GM23338 (cell line): ENCODE measurements around the gene CORO2A. TPM values are rescaled to one million over a fixed set of nuclear protein-coding genes. Genes with fewer than 3 reads are reported as not detected.

Source experiments
- ATAC-seq: fragments of 200-7000 bp; cut with Tn5 transposase; 3 replicates; pipeline ENCODE4 v1.9.1; 2020
- DNase-seq: peaks from one replicate; pipeline ENCODE4 v3.0.0-alpha.2; 2015; ENCODE audit warnings: low spot score
- H2AFZ ChIP-seq: fragments of 200-600 bp; sonication (generic); 2 replicates; pipeline ENCODE4 v1.8.0; 2016; ENCODE audit warnings: antibody characterized with exemption, mild to moderate bottlenecking, moderate library complexity
- H3F3A ChIP-seq: fragments of 200-600 bp; sonication (generic); replicated peaks from 2 replicates; pipeline ENCODE4 v1.8.0; 2017; ENCODE audit warnings: antibody characterized with exemption, mixed run types, low read depth
- H3K27ac ChIP-seq: fragments of 200-600 bp; sonication (generic); 2 replicates; pipeline ENCODE4 v1.6.1; 2016; ENCODE audit warnings: low read depth
- H3K27me3 ChIP-seq: fragments of 200-600 bp; sonication (generic); 2 replicates; pipeline ENCODE4 v1.8.0; 2016; ENCODE audit warnings: mild to moderate bottlenecking, mixed run types, moderate library complexity; ENCODE audit not compliant: insufficient read depth
- H3K36me3 ChIP-seq: fragments of 200-600 bp; sonication (generic); 2 replicates; pipeline ENCODE4 v1.8.0; 2016; ENCODE audit warnings: mild to moderate bottlenecking; ENCODE audit not compliant: insufficient read depth
- H3K4me1 ChIP-seq: fragments of 200-600 bp; sonication (generic); 2 replicates; pipeline ENCODE4 v1.8.0; 2016; ENCODE audit warnings: mild to moderate bottlenecking, moderate library complexity; ENCODE audit not compliant: insufficient read depth
- H3K4me2 ChIP-seq: fragments of 200-600 bp; sonication (generic); 2 replicates; pipeline ENCODE4 v1.7.1; 2017; ENCODE audit warnings: mixed run types
- H3K4me3 ChIP-seq: fragments of 200-600 bp; sonication (generic); 2 replicates; pipeline ENCODE4 v1.6.1; 2016; ENCODE audit warnings: mixed run types
- H3K79me2 ChIP-seq: fragments of 200-600 bp; sonication (generic); replicated peaks from 2 replicates; pipeline ENCODE4 v1.8.0; 2017; ENCODE audit warnings: mild to moderate bottlenecking; ENCODE audit not compliant: insufficient read depth
- H3K9me2 ChIP-seq: fragments of 200-600 bp; sonication (generic); 2 replicates; pipeline ENCODE4 v1.8.0; 2017; ENCODE audit not compliant: insufficient read depth
- H4K20me1 ChIP-seq: fragments of 200-600 bp; sonication (generic); replicated peaks from 2 replicates; pipeline ENCODE4 v1.8.0; 2017; ENCODE audit warnings: mild to moderate bottlenecking; ENCODE audit not compliant: insufficient read depth
- H3K27ac Mint-ChIP-seq: 2 replicates; pipeline ENCODE4 v1.8.0; 2020; ENCODE audit warnings: inconsistent platforms, mild to moderate bottlenecking, moderate library complexity, mixed read lengths
- H3K27me3 Mint-ChIP-seq: 3 replicates; pipeline ENCODE4 v1.8.0; 2022; ENCODE audit warnings: low read depth, mild to moderate bottlenecking, moderate library complexity, mixed read lengths, inconsistent platforms; ENCODE audit not compliant: insufficient read depth, poor library complexity
- H3K36me3 Mint-ChIP-seq: 3 replicates; pipeline ENCODE4 v1.8.0; 2021; ENCODE audit warnings: low read depth, mild to moderate bottlenecking, inconsistent platforms, moderate library complexity, mixed read lengths
- H3K4me1 Mint-ChIP-seq: 3 replicates; pipeline ENCODE4 v1.8.0; 2020; ENCODE audit warnings: mild to moderate bottlenecking, inconsistent platforms, mixed read lengths
- H3K4me3 Mint-ChIP-seq: 3 replicates; pipeline ENCODE4 v1.8.0; 2021; ENCODE audit warnings: moderate library complexity, mild to moderate bottlenecking, inconsistent platforms, mixed read lengths
- H3K9me3 Mint-ChIP-seq: 3 replicates; pipeline ENCODE4 v1.8.0; 2020; ENCODE audit warnings: moderate library complexity, mild to moderate bottlenecking, inconsistent platforms, mixed read lengths
- ETS1 ChIP-seq: IDR thresholded peaks from 2 replicates; pipeline ENCODE4 v1.6.1; 2016; ENCODE audit warnings: antibody characterized with exemption
- EZH2phosphoT487 ChIP-seq: fragments of 200-600 bp; sonication (generic); IDR thresholded peaks from one replicate; pipeline ENCODE4 v1.8.1; 2018; ENCODE audit warnings: antibody characterized with exemption; ENCODE audit not compliant: unreplicated experiment
- JUNB ChIP-seq: IDR thresholded peaks from one replicate; pipeline ENCODE4 v1.6.1; 2016; ENCODE audit warnings: antibody characterized with exemption; ENCODE audit not compliant: unreplicated experiment
- ZNF114 ChIP-seq: fragments of 250-450 bp; sonication (Bioruptor Pico); IDR thresholded peaks from 2 replicates; pipeline ENCODE4 v1.5.0; 2020; ENCODE audit warnings: mild to moderate bottlenecking, moderate library complexity
- polyA plus RNA-seq: library from polyadenylated mRNA; unstranded; fragments of >200 nt; fragmentation: Nextera tagmentation; extraction: Ambion mirVana; gene quantifications from 2 replicates; pipeline ENCODE4 v1.2.1, GENCODE V29; 2016
- total RNA-seq: library from RNA; depleted of rRNA; stranded (reverse); fragments of >200 nt; shearing (Covaris generic); gene quantifications from 2 replicates; pipeline ENCODE4 v1.2.3, GENCODE V29; 2014
- TF ChIP-seq, protein P1 (sequence below): fragments of 250-450 bp; sonication (Bioruptor Pico); IDR thresholded peaks from 2 replicates; pipeline ENCODE4 v1.5.0; 2020; ENCODE audit warnings: mild to moderate bottlenecking, moderate library complexity
- TF ChIP-seq, protein P2 (sequence below): IDR thresholded peaks from one replicate; pipeline ENCODE4 v1.6.1; 2018; ENCODE audit warnings: antibody characterized with exemption; ENCODE audit not compliant: unreplicated experiment

Gene CORO2A
- total and polyA plus RNA-seq, 2 experiments from 2014 or later, result 12.9 to 27.6 TPM

GRCh38 chr9:98107926-98108325, 84.5 kb downstream of the CORO2A start (continued):
- TF ChIP-seq, protein P1, sequence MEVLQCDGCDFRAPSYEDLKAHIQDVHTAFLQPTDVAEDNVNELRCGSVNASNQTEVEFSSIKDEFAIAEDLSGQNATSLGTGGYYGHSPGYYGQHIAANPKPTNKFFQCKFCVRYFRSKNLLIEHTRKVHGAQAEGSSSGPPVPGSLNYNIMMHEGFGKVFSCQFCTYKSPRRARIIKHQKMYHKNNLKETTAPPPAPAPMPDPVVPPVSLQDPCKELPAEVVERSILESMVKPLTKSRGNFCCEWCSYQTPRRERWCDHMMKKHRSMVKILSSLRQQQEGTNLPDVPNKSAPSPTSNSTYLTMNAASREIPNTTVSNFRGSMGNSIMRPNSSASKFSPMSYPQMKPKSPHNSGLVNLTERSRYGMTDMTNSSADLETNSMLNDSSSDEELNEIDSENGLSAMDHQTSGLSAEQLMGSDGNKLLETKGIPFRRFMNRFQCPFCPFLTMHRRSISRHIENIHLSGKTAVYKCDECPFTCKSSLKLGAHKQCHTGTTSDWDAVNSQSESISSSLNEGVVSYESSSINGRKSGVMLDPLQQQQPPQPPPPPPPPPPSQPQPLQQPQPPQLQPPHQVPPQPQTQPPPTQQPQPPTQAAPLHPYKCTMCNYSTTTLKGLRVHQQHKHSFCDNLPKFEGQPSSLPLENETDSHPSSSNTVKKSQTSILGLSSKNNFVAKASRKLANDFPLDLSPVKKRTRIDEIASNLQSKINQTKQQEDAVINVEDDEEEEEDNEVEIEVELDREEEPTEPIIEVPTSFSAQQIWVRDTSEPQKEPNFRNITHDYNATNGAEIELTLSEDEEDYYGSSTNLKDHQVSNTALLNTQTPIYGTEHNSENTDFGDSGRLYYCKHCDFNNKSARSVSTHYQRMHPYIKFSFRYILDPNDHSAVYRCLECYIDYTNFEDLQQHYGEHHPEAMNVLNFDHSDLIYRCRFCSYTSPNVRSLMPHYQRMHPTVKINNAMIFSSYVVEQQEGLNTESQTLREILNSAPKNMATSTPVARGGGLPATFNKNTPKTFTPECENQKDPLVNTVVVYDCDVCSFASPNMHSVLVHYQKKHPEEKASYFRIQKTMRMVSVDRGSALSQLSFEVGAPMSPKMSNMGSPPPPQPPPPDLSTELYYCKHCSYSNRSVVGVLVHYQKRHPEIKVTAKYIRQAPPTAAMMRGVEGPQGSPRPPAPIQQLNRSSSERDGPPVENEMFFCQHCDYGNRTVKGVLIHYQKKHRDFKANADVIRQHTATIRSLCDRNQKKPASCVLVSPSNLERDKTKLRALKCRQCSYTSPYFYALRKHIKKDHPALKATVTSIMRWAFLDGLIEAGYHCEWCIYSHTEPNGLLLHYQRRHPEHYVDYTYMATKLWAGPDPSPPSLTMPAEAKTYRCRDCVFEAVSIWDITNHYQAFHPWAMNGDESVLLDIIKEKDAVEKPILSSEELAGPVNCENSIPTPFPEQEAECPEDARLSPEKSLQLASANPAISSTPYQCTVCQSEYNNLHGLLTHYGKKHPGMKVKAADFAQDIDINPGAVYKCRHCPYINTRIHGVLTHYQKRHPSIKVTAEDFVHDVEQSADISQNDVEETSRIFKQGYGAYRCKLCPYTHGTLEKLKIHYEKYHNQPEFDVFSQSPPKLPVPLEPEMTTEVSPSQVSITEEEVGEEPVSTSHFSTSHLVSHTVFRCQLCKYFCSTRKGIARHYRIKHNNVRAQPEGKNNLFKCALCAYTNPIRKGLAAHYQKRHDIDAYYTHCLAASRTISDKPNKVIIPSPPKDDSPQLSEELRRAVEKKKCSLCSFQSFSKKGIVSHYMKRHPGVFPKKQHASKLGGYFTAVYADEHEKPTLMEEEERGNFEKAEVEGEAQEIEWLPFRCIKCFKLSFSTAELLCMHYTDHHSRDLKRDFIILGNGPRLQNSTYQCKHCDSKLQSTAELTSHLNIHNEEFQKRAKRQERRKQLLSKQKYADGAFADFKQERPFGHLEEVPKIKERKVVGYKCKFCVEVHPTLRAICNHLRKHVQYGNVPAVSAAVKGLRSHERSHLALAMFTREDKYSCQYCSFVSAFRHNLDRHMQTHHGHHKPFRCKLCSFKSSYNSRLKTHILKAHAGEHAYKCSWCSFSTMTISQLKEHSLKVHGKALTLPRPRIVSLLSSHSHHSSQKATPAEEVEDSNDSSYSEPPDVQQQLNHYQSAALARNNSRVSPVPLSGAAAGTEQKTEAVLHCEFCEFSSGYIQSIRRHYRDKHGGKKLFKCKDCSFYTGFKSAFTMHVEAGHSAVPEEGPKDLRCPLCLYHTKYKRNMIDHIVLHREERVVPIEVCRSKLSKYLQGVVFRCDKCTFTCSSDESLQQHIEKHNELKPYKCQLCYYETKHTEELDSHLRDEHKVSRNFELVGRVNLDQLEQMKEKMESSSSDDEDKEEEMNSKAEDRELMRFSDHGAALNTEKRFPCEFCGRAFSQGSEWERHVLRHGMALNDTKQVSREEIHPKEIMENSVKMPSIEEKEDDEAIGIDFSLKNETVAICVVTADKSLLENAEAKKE, result no peak
- TF ChIP-seq JUNB, result no peak

- no peak for ATAC-seq
- H3K4me3 Mint-ChIP-seq, result no peak overlapping the region
- H3K27ac Mint-ChIP-seq, result no peak overlapping the region
- H3K4me1 Mint-ChIP-seq, result peaks cover 20% of the 10 kb centered on the region
- Histone ChIP-seq H3K36me3 (peaks cover 5% of the 10 kb centered on the region; the same call in 1 of the 2 replicates), H3K79me2 (peaks cover 5% of the 10 kb centered on the region; the same call in 1 of the 2 replicates), H3K4me1 (peaks cover 8% of the 10 kb centered on the region; the same call in 1 of the 2 replicates), H3K4me2 (no peak overlapping the region), H3K27ac (no peak overlapping the region), H2AFZ (no peak overlapping the region), H4K20me1 (no peaks in the 10 kb centered on the region), H3F3A (no peaks in the 10 kb centered on the region), H3K9me2 (no peaks in the 10 kb centered on the region), H3K4me3 (no peak overlapping the region), H3K27me3 (no peaks in the 10 kb centered on the region)
- peaks cover 6% of the 10 kb centered on the region for H3K27me3 Mint-ChIP-seq
- H3K36me3 Mint-ChIP-seq, result peaks cover 6% of the 10 kb centered on the region; the same call in 1 of the 3 replicates
- no peaks in the 10 kb centered on the region for H3K9me3 Mint-ChIP-seq
- no peak for DNase-seq
- TF ChIP-seq, protein P2, sequence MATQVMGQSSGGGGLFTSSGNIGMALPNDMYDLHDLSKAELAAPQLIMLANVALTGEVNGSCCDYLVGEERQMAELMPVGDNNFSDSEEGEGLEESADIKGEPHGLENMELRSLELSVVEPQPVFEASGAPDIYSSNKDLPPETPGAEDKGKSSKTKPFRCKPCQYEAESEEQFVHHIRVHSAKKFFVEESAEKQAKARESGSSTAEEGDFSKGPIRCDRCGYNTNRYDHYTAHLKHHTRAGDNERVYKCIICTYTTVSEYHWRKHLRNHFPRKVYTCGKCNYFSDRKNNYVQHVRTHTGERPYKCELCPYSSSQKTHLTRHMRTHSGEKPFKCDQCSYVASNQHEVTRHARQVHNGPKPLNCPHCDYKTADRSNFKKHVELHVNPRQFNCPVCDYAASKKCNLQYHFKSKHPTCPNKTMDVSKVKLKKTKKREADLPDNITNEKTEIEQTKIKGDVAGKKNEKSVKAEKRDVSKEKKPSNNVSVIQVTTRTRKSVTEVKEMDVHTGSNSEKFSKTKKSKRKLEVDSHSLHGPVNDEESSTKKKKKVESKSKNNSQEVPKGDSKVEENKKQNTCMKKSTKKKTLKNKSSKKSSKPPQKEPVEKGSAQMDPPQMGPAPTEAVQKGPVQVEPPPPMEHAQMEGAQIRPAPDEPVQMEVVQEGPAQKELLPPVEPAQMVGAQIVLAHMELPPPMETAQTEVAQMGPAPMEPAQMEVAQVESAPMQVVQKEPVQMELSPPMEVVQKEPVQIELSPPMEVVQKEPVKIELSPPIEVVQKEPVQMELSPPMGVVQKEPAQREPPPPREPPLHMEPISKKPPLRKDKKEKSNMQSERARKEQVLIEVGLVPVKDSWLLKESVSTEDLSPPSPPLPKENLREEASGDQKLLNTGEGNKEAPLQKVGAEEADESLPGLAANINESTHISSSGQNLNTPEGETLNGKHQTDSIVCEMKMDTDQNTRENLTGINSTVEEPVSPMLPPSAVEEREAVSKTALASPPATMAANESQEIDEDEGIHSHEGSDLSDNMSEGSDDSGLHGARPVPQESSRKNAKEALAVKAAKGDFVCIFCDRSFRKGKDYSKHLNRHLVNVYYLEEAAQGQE, result no peak
- TF ChIP-seq EZH2phosphoT487 (no peak), ETS1 (no peak), ZNF114 (CRISPR knock-in tag) (no peak)
These were observed 87.4 kb downstream of the CORO2A start for GRCh38 chr9:98105006-98105405.
